H1 (cell line): ENCODE data around the gene FSCN2.

ENCODE experiments used
- CEBPB ChIP-seq: IDR thresholded peaks from 2 replicates; pipeline ENCODE4 v1.6.1; 2012; ENCODE audit warnings: low read depth, low read length
- EGR1 ChIP-seq: IDR thresholded peaks from 2 replicates; pipeline ENCODE4 v1.6.1; 2011; ENCODE audit warnings: low read depth, low read length, borderline replicate concordance
- EZH2 ChIP-seq: fragments of 200-600 bp; sonication (generic); IDR thresholded peaks from 2 replicates; pipeline ENCODE4 v1.7.1; 2012; ENCODE audit warnings: low read depth, mild to moderate bottlenecking, moderate library complexity, low read length, inconsistent platforms; ENCODE audit not compliant: severe bottlenecking
- FOSL1 ChIP-seq: IDR thresholded peaks from 2 replicates; pipeline ENCODE4 v1.6.1; 2011; ENCODE audit warnings: mild to moderate bottlenecking, low read depth, low read length, moderate library complexity; ENCODE audit not compliant: insufficient read depth
- PHF8 ChIP-seq: fragments of 200-600 bp; sonication (generic); conservative IDR thresholded peaks from 2 replicates; pipeline ENCODE4 v1.7.1; 2012; ENCODE audit warnings: low read depth, mild to moderate bottlenecking, inconsistent platforms, low read length, moderate library complexity
- POLR2A ChIP-seq, 2 experiments: IDR thresholded peaks; 1 replicate in 1 of 2; 2 replicates in 1 of 2; pipeline ENCODE4 v1.6.1; 2011; ENCODE audit warnings: low read depth in 2 of 2, low read length in 2 of 2, mild to moderate bottlenecking in 2 of 2; ENCODE audit errors: control extremely low read depth in 1 of 2
- POLR2AphosphoS5 ChIP-seq: IDR thresholded peaks from 2 replicates; pipeline ENCODE4 v1.6.1; 2011; ENCODE audit warnings: low read depth, low read length
- SIX5 ChIP-seq: IDR thresholded peaks from 2 replicates; pipeline ENCODE4 v1.6.1; 2011; ENCODE audit warnings: mild to moderate bottlenecking, low read depth, low read length
- TAF7 ChIP-seq: optimal IDR thresholded peaks from 2 replicates; pipeline ENCODE3; 2011; ENCODE audit warnings: low read depth, mild to moderate bottlenecking, inconsistent platforms, low read length, moderate library complexity, borderline replicate concordance
- TF ChIP-seq, protein P1 (sequence below), 3 experiments: IDR thresholded peaks; 1 replicate in 2 of 3; 2 replicates in 1 of 3; pipeline versions ENCODE4 v1.5.1 to v1.6.1; 2011; ENCODE audit warnings: low read length in 3 of 3, mild to moderate bottlenecking in 3 of 3, inconsistent platforms in 2 of 3, low read depth in 1 of 3, moderate library complexity in 1 of 3; ENCODE audit not compliant: insufficient read depth in 1 of 3; ENCODE audit errors: control extremely low read depth in 1 of 3
- TF ChIP-seq, protein P2 (sequence below): IDR thresholded peaks from 2 replicates; pipeline ENCODE4 v1.6.1; 2012; ENCODE audit warnings: inconsistent platforms

DNA sequence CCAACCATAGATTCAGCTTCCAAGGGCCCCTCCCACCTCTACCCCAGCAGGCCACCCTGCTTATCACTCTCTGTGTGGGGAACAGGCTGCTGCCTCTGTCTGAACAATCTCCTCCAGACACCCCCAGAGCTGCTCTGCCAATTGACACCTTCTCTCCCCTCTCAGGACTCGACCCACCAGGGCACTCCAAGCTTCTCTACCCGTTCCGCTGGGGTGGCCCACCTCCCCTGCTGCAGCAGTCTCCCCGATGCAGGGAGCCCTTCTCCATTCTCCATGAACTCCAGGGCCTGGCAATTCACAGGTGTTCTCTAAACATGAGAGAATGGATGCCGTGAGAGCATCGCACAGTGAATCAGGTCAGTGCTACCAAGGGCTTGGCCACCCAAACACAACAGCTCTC, 52.3 kb downstream of the FSCN2 start:
- no peak for TF ChIP-seq POLR2A (IDR thresholded peaks at IDR 0.05; ENCODE audit: control extremely low read depth in 1 of 2, low read depth in 2 of 2, low read length in 2 of 2)
- no peak for TF ChIP-seq PHF8
- TF ChIP-seq, protein P1, sequence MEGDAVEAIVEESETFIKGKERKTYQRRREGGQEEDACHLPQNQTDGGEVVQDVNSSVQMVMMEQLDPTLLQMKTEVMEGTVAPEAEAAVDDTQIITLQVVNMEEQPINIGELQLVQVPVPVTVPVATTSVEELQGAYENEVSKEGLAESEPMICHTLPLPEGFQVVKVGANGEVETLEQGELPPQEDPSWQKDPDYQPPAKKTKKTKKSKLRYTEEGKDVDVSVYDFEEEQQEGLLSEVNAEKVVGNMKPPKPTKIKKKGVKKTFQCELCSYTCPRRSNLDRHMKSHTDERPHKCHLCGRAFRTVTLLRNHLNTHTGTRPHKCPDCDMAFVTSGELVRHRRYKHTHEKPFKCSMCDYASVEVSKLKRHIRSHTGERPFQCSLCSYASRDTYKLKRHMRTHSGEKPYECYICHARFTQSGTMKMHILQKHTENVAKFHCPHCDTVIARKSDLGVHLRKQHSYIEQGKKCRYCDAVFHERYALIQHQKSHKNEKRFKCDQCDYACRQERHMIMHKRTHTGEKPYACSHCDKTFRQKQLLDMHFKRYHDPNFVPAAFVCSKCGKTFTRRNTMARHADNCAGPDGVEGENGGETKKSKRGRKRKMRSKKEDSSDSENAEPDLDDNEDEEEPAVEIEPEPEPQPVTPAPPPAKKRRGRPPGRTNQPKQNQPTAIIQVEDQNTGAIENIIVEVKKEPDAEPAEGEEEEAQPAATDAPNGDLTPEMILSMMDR (IDR thresholded peaks at IDR 0.05; ENCODE audit: control extremely low read depth in 1 of 3, insufficient read depth in 1 of 3, low read depth in 1 of 3, low read length in 3 of 3): no peak
- TF ChIP-seq, protein P2, sequence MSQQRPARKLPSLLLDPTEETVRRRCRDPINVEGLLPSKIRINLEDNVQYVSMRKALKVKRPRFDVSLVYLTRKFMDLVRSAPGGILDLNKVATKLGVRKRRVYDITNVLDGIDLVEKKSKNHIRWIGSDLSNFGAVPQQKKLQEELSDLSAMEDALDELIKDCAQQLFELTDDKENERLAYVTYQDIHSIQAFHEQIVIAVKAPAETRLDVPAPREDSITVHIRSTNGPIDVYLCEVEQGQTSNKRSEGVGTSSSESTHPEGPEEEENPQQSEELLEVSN: no peak
- no peak for TF ChIP-seq EGR1
- TF ChIP-seq POLR2AphosphoS5: no peak
- no peak for TF ChIP-seq CEBPB
- no peak for TF ChIP-seq SIX5
- no peak for TF ChIP-seq EZH2
- TF ChIP-seq FOSL1: no peak
- no peak for TF ChIP-seq TAF7
